Stimulated activated CD8-positive, alpha-beta memory T cell treated with anti-CD3 and anti-CD28 coated beads, Interleukin-4, amount 100 ng/mL, for 24 hours (primary cell): ENCODE results near the gene RET.

ENCODE experiments used
- DNase-seq: peaks from one replicate; pipeline ENCODE4 v3.0.0-alpha.2; 2020; ENCODE audit warnings: low read depth

Gene RET

DNA sequence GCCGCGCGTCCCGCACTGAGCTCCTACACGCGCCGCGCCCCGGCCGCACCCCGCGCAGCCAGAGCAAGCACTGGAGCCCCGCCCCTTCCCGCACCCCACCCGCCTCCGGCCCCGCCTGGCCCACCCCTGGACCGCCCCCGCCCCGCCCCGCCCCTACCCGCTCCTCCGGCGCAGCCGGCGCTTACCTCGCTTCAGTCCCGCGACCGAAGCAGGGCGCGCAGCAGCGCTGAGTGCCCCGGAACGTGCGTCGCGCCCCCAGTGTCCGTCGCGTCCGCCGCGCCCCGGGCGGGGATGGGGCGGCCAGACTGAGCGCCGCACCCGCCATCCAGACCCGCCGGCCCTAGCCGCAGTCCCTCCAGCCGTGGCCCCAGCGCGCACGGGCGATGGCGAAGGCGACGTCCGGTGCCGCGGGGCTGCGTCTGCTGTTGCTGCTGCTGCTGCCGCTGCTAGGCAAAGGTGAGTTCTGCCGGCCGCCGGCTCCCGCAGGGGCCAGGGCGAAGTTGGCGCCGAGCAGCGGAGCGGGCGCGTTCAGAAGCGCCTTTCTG is at the start of gene RET:
RET (plus strand) TSS at position 194 of the 545 bp plus-strand sequence; CDS start at position 384, 190 bp downstream.
- DNase-seq = no peak

DNA sequence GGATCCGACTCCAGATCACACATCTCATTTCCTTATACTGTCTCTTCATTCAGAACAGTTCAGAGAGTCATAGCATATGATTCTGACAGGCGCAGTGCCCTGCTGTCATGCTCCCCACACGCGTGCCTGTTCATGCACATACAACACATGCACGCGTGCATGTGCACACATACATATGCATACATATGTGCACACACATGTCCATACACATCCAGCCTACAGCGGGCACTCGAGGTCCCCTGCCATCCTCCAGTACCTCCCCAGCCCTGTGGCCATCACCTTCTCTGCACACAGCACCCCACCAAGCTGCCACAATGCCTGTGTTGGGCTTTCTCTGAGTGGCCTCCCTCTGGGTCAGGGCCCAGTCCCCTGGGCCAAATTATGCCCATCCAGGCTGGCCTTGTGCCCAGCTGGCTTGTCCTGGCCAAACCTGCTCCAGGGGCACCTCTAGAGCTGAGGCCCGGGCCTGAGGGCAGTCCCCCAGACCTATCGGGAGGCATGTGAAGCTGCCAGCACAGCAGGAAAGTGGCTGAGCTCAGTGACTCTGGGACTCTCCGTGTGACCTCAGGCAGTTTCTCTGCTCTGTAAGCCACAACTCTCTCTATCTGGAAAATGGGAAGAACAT is 49.4 kb upstream of the RET start:
- DNase-seq = no peak

- no peak for DNase-seq
These were observed 48.7 kb upstream of the RET start for GRCh38 chr10:43028143-43028542.

GRCh38 chr10:43029043-43029442 is 47.8 kb upstream of the RET start:
- DNase-seq = no peak

DNA sequence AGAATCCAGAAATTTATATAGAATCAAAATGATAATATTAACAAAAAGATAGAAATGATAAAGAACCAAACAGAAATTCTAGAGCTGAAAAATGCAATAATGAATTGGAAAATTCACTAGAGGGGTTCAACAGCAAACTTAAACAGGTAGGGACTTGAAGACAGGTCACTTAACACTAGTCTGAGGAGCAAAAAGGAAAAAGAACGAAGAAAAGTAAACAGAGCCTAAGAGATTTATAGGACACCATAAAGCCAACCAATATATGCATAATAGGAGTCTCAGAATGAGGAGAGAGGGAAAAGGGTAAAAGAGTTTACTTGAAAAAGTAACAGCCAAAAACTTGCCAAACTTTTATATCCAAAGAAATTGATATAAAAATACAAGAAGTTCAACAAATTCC is 44.3 kb upstream of the RET start:
- DNase-seq = no peak

DNA sequence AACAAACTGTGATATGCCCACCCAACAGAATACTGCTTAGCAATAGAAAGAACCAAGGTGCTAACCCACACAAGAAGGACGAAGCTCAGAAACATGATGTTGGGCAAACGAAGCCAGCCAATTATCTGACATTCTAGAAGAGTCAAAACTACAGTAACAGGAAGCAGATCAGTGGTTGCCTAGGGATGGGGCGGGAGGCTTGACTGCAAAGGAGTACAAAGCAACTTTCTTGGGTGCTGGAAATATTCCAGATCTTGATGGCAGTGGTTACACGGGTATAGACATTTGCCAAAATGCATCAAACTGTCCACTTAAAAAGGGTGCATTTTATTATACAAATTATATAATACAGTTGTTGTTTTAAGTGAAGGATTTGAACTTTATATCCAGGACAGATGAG is 41.1 kb upstream of the RET start:
- DNase-seq = no peak

DNA sequence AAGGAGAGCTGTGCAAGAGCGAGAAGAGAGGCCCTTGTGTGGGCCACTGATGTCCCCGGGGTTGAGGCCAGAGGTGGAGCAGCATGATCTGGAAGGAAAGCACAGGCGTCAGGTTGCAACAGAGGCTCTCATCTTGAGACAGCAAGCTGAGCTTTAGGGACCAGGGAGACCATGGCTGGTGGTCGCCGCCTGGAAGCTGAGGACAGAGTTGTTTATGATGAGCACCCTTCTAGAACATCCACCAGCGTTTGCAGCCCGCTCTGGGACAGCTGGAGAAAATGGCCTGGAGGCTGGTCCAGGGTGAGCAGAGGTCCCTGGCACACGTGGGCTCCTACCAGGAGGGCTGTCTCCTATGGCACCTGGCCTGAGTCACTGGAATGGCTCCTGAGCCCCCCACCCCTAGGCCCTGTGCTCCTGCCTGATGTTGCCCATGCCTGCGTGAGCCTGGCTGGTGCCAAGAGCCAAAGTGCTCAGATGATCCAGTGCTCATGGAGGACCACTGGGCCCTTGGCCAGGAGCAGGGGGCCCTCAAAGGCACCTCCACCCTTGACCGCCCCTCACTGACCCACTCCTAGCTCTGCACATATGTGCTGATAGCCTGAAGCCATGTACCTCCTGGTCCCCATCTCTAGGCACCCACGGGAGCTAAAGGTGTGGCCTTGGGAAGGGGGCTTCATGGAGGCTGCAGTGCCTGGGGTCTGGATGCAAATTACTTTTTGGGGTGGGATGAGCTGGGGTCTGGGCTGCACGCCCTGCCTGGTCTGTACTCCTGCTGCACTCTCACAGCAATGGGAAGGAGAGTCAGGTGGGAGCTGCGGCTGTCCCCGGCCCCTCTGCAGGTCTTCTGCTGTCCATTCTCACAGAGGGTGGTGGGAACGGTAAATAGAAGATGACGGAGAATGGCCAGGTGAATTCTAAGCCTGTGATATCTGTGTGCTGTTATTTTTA is 40.1 kb upstream of the RET start:
- no peak for DNase-seq

- DNase-seq = no peak
These were observed 39.4 kb upstream of the RET start for GRCh38 chr10:43037440-43037839.

- no peak for DNase-seq
These were observed 38.7 kb upstream of the RET start for GRCh38 chr10:43037942-43038782.

DNA sequence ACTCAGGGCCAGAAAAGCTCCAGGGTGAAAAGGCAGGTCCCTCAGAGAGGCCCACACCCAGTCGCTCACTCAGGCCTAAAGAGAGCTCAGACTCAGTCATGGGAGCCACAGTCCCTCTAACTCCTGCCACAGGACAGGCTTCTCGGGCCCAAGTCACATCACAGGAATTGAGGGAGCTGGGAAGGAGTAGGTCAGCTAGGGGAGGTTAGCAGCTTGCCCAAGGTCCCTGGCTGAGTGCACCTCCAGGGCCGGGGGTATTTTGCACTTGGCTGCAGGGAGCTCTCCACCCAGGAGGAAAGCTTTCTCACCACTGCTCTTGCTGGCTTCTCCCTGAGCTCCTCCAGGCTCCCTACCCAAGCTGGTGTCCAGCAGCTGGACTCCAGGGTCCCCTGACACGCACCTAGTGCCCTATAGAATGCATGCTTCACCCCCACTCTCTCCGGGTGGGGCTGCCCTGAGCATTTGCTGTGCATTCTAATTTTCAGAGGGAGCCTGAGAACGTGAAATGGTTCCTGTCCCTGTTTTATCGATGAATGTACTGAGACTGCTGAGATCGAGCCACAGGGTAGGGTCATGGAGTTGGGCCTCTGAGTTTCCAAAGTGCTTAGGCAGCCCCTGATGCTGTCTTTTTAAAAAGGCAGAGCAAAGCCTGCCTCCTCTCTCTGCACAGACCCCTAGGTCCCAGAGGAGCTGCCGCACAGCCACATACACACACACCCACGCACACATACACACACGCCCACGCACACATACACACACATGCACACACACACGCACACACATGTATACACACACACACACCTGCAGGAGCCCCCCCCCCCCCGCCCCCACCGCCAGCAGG is 37.9 kb upstream of the RET start:
- no peak for DNase-seq

- no peak for DNase-seq
These were observed 37.0 kb upstream of the RET start for GRCh38 chr10:43039624-43040481.

GRCh38 chr10:43040482-43041256 is 36.2 kb upstream of the RET start:
- DNase-seq = no peak

- no peak for DNase-seq
These were observed 35.2 kb upstream of the RET start for GRCh38 chr10:43041422-43042342.

GRCh38 chr10:43042503-43043341 is 34.1 kb upstream of the RET start:
- DNase-seq = no peak

DNA sequence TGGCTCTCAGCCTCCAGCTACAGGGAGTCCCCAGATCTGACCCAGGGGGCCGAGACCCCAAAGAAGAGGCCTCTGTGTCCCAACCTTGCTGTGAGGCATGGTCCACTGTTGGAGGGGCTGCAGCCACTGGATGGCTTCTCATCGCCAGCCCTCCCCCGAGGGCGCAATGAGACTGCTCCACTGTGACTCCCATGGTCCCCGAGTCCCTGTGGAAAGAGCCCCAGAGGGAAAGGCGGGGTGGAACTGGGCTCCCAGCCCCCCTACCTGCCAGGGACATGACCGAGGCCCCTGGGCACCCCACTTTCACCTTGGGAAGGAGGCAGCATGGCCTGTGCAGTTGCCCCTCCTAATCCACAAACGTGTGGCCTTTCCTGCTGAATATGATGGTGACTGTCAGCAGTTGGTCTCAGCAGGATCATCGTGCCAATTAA is 33.5 kb upstream of the RET start:
- no peak for DNase-seq

DNA sequence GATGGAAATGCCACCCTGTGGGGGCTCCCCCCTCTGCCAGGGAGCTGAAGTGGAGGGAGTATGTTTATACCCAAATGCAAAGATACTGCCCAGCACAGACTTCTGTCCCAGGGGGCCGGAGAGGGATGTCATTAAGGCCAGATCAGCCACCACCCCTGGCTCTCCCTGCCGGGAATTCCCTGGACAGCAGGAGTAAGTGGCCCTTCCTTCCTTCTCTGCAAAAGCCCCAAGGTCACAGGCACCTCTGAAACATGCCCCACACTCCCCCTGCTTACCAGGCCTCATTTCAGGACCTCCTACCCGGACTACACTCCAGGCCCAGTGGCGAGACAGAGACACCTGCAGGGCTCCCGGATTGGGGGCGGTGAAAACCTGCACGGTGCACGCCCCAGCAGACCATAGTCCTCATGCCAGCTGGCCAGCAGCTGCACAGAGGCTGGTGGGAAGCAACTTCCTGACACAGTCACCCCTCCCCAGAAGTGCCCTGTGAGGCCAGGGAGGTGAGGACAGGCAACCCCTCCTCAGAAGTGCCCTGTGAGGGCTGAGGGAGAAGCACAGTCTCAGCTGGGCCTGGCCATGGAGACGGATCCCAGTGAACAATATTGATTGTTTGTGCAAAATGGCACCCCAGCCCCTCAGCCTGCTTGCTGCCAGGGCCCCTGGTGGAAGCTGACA is 33.0 kb upstream of the RET start:
- no peak for DNase-seq

DNA sequence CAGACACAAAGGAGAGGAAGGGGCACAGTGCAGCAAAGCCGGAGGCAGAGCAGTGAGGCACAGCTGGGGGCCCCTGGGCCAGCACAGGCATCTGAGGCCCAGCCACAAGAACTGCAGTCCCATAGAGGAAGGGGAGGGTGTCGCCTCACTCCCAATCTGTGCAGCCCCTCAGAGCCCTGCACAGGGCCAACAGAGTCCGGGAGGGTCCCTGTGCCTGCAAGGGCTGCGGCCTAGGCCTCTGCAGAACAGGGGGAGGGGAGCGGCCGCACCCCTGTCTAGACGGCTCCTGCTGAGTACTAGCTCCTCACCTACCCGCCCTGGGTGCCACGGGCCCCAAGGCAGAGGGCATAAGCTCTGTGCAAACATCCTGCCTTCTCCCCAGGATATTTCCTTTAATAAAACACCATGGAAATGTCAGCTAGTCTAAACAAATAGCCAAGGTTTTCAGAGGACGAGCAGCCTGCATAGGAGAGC is 32.4 kb upstream of the RET start:
- DNase-seq = no peak
